Activated T-cell treated with anti-CD3 and anti-CD28 coated beads, Interleukin-2, amount 50 U/mL, for 24 hours (primary cell): ENCODE results near the gene IGHMBP2.

Experiments
- DNase-seq: peaks from one replicate; pipeline ENCODE4 v3.0.0-alpha.2; 2020
- H3K27ac Mint-ChIP-seq: 2 replicates; pipeline ENCODE4 v1.8.0; 2020; ENCODE audit warnings: mild to moderate bottlenecking, mixed read lengths
- H3K27me3 Mint-ChIP-seq: 2 replicates; pipeline ENCODE4 v1.8.0; 2020; ENCODE audit warnings: mixed read lengths
- H3K36me3 Mint-ChIP-seq: 2 replicates; pipeline ENCODE4 v1.8.0; 2020; ENCODE audit warnings: low read depth, mixed read lengths
- H3K4me1 Mint-ChIP-seq: 2 replicates; pipeline ENCODE4 v1.8.0; 2020; ENCODE audit warnings: low read depth, mixed read lengths
- H3K4me3 Mint-ChIP-seq: 2 replicates; pipeline ENCODE4 v1.8.0; 2020; ENCODE audit warnings: mild to moderate bottlenecking, moderate library complexity, mixed read lengths
- H3K9me3 Mint-ChIP-seq: 2 replicates; pipeline ENCODE4 v1.8.0; 2020; ENCODE audit warnings: mixed read lengths

Gene IGHMBP2

DNA sequence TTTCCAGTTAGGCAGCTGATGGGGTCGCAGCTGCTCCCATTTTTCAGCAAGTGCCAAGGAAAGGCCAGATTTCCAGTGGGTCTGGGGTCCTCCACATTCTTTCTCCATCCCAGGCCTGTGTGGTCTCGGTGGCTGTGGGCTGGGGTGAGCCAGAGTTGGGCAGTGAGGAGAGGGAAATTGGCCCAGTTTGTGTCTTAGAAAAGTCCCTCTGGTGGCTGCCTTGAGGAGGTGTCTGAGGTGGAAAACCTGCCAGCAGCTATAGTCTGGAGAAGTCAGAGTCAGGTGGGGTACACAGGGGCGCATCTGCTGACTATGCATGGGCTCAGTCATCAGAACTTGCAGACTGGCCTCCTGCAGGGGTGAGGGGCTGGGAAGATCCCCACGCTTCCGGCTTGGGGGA is 46.6 kb downstream of the IGHMBP2 start:
- no peak overlapping the region for H3K4me3 Mint-ChIP-seq
- H3K27me3 Mint-ChIP-seq = peaks cover 1% of the 10 kb centered on the region
- no peak overlapping the region for H3K27ac Mint-ChIP-seq
- no peaks in the 10 kb centered on the region for H3K36me3 Mint-ChIP-seq
- peaks cover 3% of the 10 kb centered on the region for H3K4me1 Mint-ChIP-seq
- DNase-seq = no peak
- no peaks in the 10 kb centered on the region for H3K9me3 Mint-ChIP-seq

DNA sequence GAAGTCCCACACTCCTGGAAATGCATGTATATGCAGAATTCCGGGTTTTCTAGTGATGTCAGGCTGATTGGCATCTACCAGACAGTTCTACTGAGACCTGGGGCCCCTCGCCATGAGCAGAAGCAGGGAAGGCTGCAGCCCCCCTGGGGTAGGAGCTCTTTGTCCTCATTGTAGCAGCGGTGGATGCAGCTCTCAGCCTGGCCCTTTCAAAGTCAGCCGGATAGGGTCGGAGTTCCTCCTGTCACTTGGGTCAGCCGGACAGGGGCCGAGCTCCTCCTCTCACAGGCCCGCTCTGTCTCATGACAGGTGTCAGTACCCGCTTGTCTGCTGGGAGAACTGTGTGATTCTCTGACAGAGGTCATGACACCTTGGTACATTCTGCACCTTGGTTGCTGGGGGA is 47.1 kb downstream of the IGHMBP2 start:
- Mint-ChIP-seq H3K27me3 (peaks cover 2% of the 10 kb centered on the region), H3K4me3 (no peak overlapping the region), H3K9me3 (no peaks in the 10 kb centered on the region), H3K27ac (no peak overlapping the region), H3K36me3 (no peaks in the 10 kb centered on the region), H3K4me1 (peaks cover 4% of the 10 kb centered on the region)
- no peak for DNase-seq

GRCh38 chr11:68954836-68955606 is 51.3 kb downstream of the IGHMBP2 start:
- no peak for DNase-seq
- Mint-ChIP-seq H3K27ac (no peak overlapping the region), H3K36me3 (no peaks in the 10 kb centered on the region), H3K4me3 (no peak overlapping the region), H3K4me1 (peaks cover 3% of the 10 kb centered on the region), H3K27me3 (peaks cover 7% of the 10 kb centered on the region), H3K9me3 (no peaks in the 10 kb centered on the region)

DNA sequence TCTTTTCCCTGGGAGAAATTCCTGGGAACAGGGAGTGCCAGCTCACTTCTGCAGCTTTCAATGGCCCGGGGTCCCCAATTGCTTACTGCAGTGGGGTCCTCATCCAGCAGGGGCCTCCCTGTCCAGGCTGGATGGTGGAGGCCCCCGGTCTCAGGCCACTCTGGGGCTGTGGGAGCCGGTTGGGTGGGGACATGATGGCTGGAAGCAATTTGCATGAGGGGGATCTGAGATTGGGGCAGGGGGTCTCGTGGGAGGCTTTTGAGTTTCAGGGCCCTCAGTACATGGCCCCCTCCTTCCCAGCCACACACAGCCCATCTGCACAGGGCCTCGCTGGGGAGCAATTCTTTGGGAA is 51.9 kb downstream of the IGHMBP2 start:
- H3K4me3 Mint-ChIP-seq = no peak overlapping the region
- peaks cover 7% of the 10 kb centered on the region for H3K27me3 Mint-ChIP-seq
- no peaks in the 10 kb centered on the region for H3K36me3 Mint-ChIP-seq
- H3K4me1 Mint-ChIP-seq = peaks cover 3% of the 10 kb centered on the region
- DNase-seq = no peak
- no peaks in the 10 kb centered on the region for H3K9me3 Mint-ChIP-seq
- no peak overlapping the region for H3K27ac Mint-ChIP-seq

GRCh38 chr11:68956142-68956541 is 52.5 kb downstream of the IGHMBP2 start:
- Mint-ChIP-seq H3K9me3 (no peaks in the 10 kb centered on the region), H3K27me3 (peaks cover 7% of the 10 kb centered on the region), H3K36me3 (no peaks in the 10 kb centered on the region), H3K4me1 (peaks cover 3% of the 10 kb centered on the region), H3K27ac (no peak overlapping the region), H3K4me3 (no peak overlapping the region)
- no peak for DNase-seq

DNA sequence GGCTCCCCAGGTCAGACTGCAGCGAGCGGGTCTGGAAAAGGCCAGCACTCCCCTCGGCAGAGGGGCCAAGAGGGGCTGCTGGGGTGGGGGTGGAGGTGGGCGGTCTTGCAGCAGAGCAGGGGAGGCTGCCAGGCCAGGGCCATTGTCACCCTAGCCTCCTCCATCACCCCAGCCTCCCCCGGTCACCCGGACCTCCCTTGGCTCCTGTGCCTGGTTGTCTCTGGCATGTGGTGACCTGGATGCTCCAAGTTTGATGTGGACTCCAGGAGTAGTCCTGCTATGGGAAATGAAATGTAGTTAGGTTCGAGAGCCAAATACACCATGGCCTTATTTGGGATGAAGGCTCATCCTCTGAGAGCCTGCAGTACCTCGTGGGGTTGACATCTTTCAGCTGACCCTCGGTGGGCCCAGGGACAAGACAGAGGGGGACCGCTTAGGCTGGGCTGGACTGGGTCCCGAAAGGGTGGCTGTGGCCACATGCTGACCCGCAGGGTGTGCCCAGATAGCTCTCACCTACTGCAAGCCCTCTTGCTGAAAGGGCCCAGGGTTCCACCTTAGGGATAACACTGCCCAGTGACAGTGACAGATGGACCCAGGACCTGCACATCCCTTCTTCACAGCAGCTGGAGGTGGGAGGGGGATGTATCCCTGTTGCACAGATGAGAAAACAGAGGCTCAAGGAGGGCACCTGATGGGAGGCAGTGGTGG is 53.0 kb downstream of the IGHMBP2 start:
- Mint-ChIP-seq H3K4me3 (no peak overlapping the region), H3K27me3 (peaks cover 7% of the 10 kb centered on the region), H3K9me3 (no peaks in the 10 kb centered on the region), H3K27ac (no peak overlapping the region), H3K4me1 (peaks cover 3% of the 10 kb centered on the region), H3K36me3 (no peaks in the 10 kb centered on the region)
- DNase-seq = no peak

GRCh38 chr11:68958211-68958610 is 54.5 kb downstream of the IGHMBP2 start:
- no peaks in the 10 kb centered on the region for H3K9me3 Mint-ChIP-seq
- peaks cover 7% of the 10 kb centered on the region for H3K27me3 Mint-ChIP-seq
- DNase-seq = no peak
- H3K4me3 Mint-ChIP-seq = no peak overlapping the region
- no peaks in the 10 kb centered on the region for H3K36me3 Mint-ChIP-seq
- H3K27ac Mint-ChIP-seq = no peak overlapping the region
- H3K4me1 Mint-ChIP-seq = peaks cover 10% of the 10 kb centered on the region

- Mint-ChIP-seq H3K27me3 (peaks cover 7% of the 10 kb centered on the region), H3K4me1 (peaks cover 16% of the 10 kb centered on the region), H3K27ac (no peak overlapping the region), H3K4me3 (no peak overlapping the region), H3K9me3 (no peaks in the 10 kb centered on the region), H3K36me3 (no peaks in the 10 kb centered on the region)
- DNase-seq = no peak
Measured at GRCh38 chr11:68959465-68960293, 56.0 kb downstream of the IGHMBP2 start.

- H3K27me3 Mint-ChIP-seq = peaks cover 5% of the 10 kb centered on the region
- no peaks in the 10 kb centered on the region for H3K9me3 Mint-ChIP-seq
- no peaks in the 10 kb centered on the region for H3K36me3 Mint-ChIP-seq
- H3K4me3 Mint-ChIP-seq = no peak overlapping the region
- peaks cover 15% of the 10 kb centered on the region for H3K4me1 Mint-ChIP-seq
- no peak for DNase-seq
- H3K27ac Mint-ChIP-seq = no peak overlapping the region
Measured at GRCh38 chr11:68960294-68961071, 56.8 kb downstream of the IGHMBP2 start.

DNA sequence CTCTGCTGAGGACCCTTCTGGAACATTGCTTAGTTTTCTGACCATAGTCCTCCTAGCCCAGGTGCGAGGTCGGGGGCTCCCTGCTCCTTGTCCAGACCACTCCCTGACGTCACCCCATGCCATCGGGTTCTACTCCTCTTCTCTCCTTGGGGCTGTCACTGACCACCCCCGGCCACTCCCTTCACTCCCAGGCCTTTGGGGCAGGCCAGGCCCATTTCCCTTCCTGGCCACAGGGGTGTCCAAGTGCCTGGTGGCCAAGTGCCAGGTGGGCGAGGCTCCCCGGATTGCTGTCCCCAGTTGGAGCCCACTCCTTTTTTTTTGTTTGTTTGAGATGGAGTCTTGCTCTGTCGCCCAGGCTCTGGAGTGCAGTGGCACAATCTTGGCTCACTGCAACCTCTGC is 57.6 kb downstream of the IGHMBP2 start:
- DNase-seq = no peak
- peaks cover 5% of the 10 kb centered on the region for H3K27me3 Mint-ChIP-seq
- H3K4me1 Mint-ChIP-seq = peaks cover 21% of the 10 kb centered on the region
- H3K9me3 Mint-ChIP-seq = no peaks in the 10 kb centered on the region
- H3K36me3 Mint-ChIP-seq = no peaks in the 10 kb centered on the region
- H3K4me3 Mint-ChIP-seq = no peak overlapping the region
- no peak overlapping the region for H3K27ac Mint-ChIP-seq

- Mint-ChIP-seq H3K27me3 (no peaks in the 10 kb centered on the region), H3K4me3 (peak overlapping the region; percentile 7), H3K36me3 (no peaks in the 10 kb centered on the region), H3K9me3 (no peaks in the 10 kb centered on the region), H3K4me1 (peaks cover 22% of the 10 kb centered on the region), H3K27ac (peak overlapping the region; percentile 54)
- no peak for DNase-seq
Measured at GRCh38 chr11:68962527-68963250, 59.0 kb downstream of the IGHMBP2 start.

DNA sequence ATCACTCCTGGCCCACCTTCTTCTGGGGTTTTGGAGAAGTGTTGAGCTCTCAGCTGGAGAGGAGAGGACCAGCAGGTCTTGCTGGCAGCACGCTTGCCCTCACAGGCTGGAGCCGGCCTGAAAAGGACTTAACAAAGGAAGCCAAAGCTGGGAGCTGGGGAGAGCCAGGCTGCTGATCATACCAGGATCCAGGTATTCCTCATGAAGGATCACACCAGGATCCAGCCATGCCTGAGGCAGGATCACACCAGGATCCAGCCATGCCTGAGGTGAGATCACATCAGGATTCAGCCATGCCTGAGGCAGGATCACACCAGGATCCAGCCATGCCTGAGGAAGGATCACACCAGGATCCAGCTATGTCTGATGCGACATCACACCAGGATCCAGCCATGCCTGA is 60.1 kb downstream of the IGHMBP2 start:
- H3K4me1 Mint-ChIP-seq = peaks cover 22% of the 10 kb centered on the region
- H3K36me3 Mint-ChIP-seq = no peaks in the 10 kb centered on the region
- no peak overlapping the region for H3K27ac Mint-ChIP-seq
- H3K4me3 Mint-ChIP-seq = no peak overlapping the region
- H3K9me3 Mint-ChIP-seq = no peaks in the 10 kb centered on the region
- no peak for DNase-seq
- peaks cover 5% of the 10 kb centered on the region for H3K27me3 Mint-ChIP-seq

- Mint-ChIP-seq H3K4me1 (peaks cover 22% of the 10 kb centered on the region), H3K4me3 (no peak overlapping the region), H3K27ac (no peak overlapping the region), H3K9me3 (no peaks in the 10 kb centered on the region), H3K27me3 (peaks cover 5% of the 10 kb centered on the region), H3K36me3 (no peaks in the 10 kb centered on the region)
- DNase-seq = no peak
Measured at GRCh38 chr11:68965901-68966853, 62.5 kb downstream of the IGHMBP2 start.
